ENCODE results near the gene KEAP1.

KEAP1 gene

GRCh38 chr19:10478476-10478875, 24.7 kb downstream of the KEAP1 start:
- Histone ChIP-seq H2BK12ac (ENCODE audit: low read length in 2 of 2) (no peak overlapping the region), H3K36me3 (ENCODE audit: control insufficient read depth in 1 of 2, insufficient read depth in 2 of 2, low read depth in 1 of 2, low read length in 2 of 2) (peaks cover 0 to 5% of the 10 kb centered on the region in 2 experiments), H3K23ac (ENCODE audit: low read length in 2 of 2) (no peak overlapping the region), H3K4ac (ENCODE audit: low read depth in 1 of 2, low read length in 2 of 2) (no peak overlapping the region), H2BK120ac (ENCODE audit: low read depth, low read length) (no peak overlapping the region), H3K27ac (ENCODE audit: low read length, poor library complexity, severe bottlenecking) (no peak overlapping the region), H2AFZ (ENCODE audit: low read depth, low read length) (no peak overlapping the region), H3K4me2 (ENCODE audit: low read length, poor library complexity, severe bottlenecking) (no peak overlapping the region), H3K18ac (ENCODE audit: low read depth in 1 of 2, low read length in 2 of 2) (no peak overlapping the region), H3K4me1 (ENCODE audit: control insufficient read depth, insufficient read depth, low read depth, low read length) (peaks cover 6% of the 10 kb centered on the region), H3K14ac (ENCODE audit: low read length in 2 of 2) (no peak overlapping the region), H3K4me3 (ENCODE audit: insufficient read depth in 1 of 2, low read depth in 1 of 2, low read length in 2 of 2) (peak overlapping the region in 1 of 2 experiments; percentile 70), H3K9me3 (ENCODE audit: control insufficient read depth, low read length) (no peaks in the 10 kb centered on the region), H3K27me3 (ENCODE audit: control insufficient read depth in 1 of 2, insufficient read depth in 1 of 2, low read length in 2 of 2) (no peaks in the 10 kb centered on the region), H2BK5ac (ENCODE audit: low read depth, low read length, poor library complexity, severe bottlenecking) (no peak overlapping the region), H3K9ac (ENCODE audit: low read length) (peak overlapping the region; percentile 82), H3K79me1 (replicated peaks; ENCODE audit: low read length, poor library complexity, severe bottlenecking) (no peaks in the 10 kb centered on the region), H4K91ac (ENCODE audit: low read length) (no peak overlapping the region), H4K8ac (ENCODE audit: low read length) (no peak overlapping the region), H2BK15ac (ENCODE audit: low read depth, poor library complexity, severe bottlenecking) (no peak overlapping the region), H2AK5ac (ENCODE audit: low read length, severe bottlenecking) (no peak overlapping the region)
- 31% methylated on average over 3 of the region's 5 CpGs for whole genome bisulfite sequencing
- no peak for DNase-seq

GRCh38 chr19:10474962-10475451, 28.1 kb downstream of the KEAP1 start:
- H3K18ac ChIP-seq (ENCODE audit: low read depth in 1 of 2, low read length in 2 of 2), result no peak overlapping the region
- H2BK12ac ChIP-seq (ENCODE audit: low read length in 2 of 2), result no peak overlapping the region
- H2BK5ac ChIP-seq (ENCODE audit: low read depth, low read length, poor library complexity, severe bottlenecking), result no peak overlapping the region
- H3K4me3 ChIP-seq (ENCODE audit: insufficient read depth in 1 of 2, low read depth in 1 of 2, low read length in 2 of 2), result no peak overlapping the region
- no peak for DNase-seq
- WGBS, result 76% methylated on average over 6 of the region's 6 CpGs
- H3K36me3 ChIP-seq (ENCODE audit: control insufficient read depth in 1 of 2, insufficient read depth in 2 of 2, low read depth in 1 of 2, low read length in 2 of 2), result no peaks in the 10 kb centered on the region
- no peak overlapping the region for H2BK15ac ChIP-seq (ENCODE audit: low read depth, poor library complexity, severe bottlenecking)
- no peak overlapping the region for H3K27ac ChIP-seq (ENCODE audit: low read length, poor library complexity, severe bottlenecking)
- no peak overlapping the region for H4K91ac ChIP-seq (ENCODE audit: low read length)
- H3K23ac ChIP-seq (ENCODE audit: low read length in 2 of 2), result no peak overlapping the region
- H3K9ac ChIP-seq (ENCODE audit: low read length), result no peak overlapping the region
- H2AFZ ChIP-seq (ENCODE audit: low read depth, low read length), result peak overlapping the region; percentile 11
- no peak overlapping the region for H2BK120ac ChIP-seq (ENCODE audit: low read depth, low read length)
- no peak overlapping the region for H3K4ac ChIP-seq (ENCODE audit: low read depth in 1 of 2, low read length in 2 of 2)
- no peaks in the 10 kb centered on the region for H3K27me3 ChIP-seq (ENCODE audit: control insufficient read depth in 1 of 2, insufficient read depth in 1 of 2, low read length in 2 of 2)
- H3K4me1 ChIP-seq (ENCODE audit: control insufficient read depth, insufficient read depth, low read depth, low read length), result peaks cover 6% of the 10 kb centered on the region
- H2AK5ac ChIP-seq (ENCODE audit: low read length, severe bottlenecking), result no peak overlapping the region
- H3K14ac ChIP-seq (ENCODE audit: low read length in 2 of 2), result no peak overlapping the region
- H3K4me2 ChIP-seq (ENCODE audit: low read length, poor library complexity, severe bottlenecking), result no peak overlapping the region
- H3K9me3 ChIP-seq (ENCODE audit: control insufficient read depth, low read length), result no peaks in the 10 kb centered on the region
- no peak overlapping the region for H4K8ac ChIP-seq (ENCODE audit: low read length)
- no peaks in the 10 kb centered on the region for H3K79me1 ChIP-seq (replicated peaks; ENCODE audit: low read length, poor library complexity, severe bottlenecking)

- H2AFZ ChIP-seq (ENCODE audit: low read depth, low read length), result no peak overlapping the region
- no peaks in the 10 kb centered on the region for H3K79me1 ChIP-seq (replicated peaks; ENCODE audit: low read length, poor library complexity, severe bottlenecking)
- H2BK15ac ChIP-seq (ENCODE audit: low read depth, poor library complexity, severe bottlenecking), result no peak overlapping the region
- no peak overlapping the region for H3K18ac ChIP-seq (ENCODE audit: low read depth in 1 of 2, low read length in 2 of 2)
- DNase-seq, result no peak
- no peak overlapping the region for H3K14ac ChIP-seq (ENCODE audit: low read length in 2 of 2)
- H3K9me3 ChIP-seq (ENCODE audit: control insufficient read depth, low read length), result no peaks in the 10 kb centered on the region
- H3K4me2 ChIP-seq (ENCODE audit: low read length, poor library complexity, severe bottlenecking), result no peak overlapping the region
- no peak overlapping the region for H4K8ac ChIP-seq (ENCODE audit: low read length)
- no peaks in the 10 kb centered on the region for H3K27me3 ChIP-seq (ENCODE audit: control insufficient read depth in 1 of 2, insufficient read depth in 1 of 2, low read length in 2 of 2)
- no peak overlapping the region for H2BK12ac ChIP-seq (ENCODE audit: low read length in 2 of 2)
- 91% methylated on average over 4 of the region's 5 CpGs for WGBS
- no peak overlapping the region for H2BK120ac ChIP-seq (ENCODE audit: low read depth, low read length)
- H3K27ac ChIP-seq (ENCODE audit: low read length, poor library complexity, severe bottlenecking), result no peak overlapping the region
- no peak overlapping the region for H3K4me3 ChIP-seq (ENCODE audit: insufficient read depth in 1 of 2, low read depth in 1 of 2, low read length in 2 of 2)
- no peaks in the 10 kb centered on the region for H3K36me3 ChIP-seq (ENCODE audit: control insufficient read depth in 1 of 2, insufficient read depth in 2 of 2, low read depth in 1 of 2, low read length in 2 of 2)
- no peak overlapping the region for H3K4ac ChIP-seq (ENCODE audit: low read depth in 1 of 2, low read length in 2 of 2)
- no peak overlapping the region for H2BK5ac ChIP-seq (ENCODE audit: low read depth, low read length, poor library complexity, severe bottlenecking)
- H2AK5ac ChIP-seq (ENCODE audit: low read length, severe bottlenecking), result no peak overlapping the region
- H3K9ac ChIP-seq (ENCODE audit: low read length), result no peak overlapping the region
- no peak overlapping the region for H3K23ac ChIP-seq (ENCODE audit: low read length in 2 of 2)
- no peak overlapping the region for H4K91ac ChIP-seq (ENCODE audit: low read length)
- no peaks in the 10 kb centered on the region for H3K4me1 ChIP-seq (ENCODE audit: control insufficient read depth, insufficient read depth, low read depth, low read length)
These were observed 30.0 kb downstream of the KEAP1 start for GRCh38 chr19:10473192-10473591.

GRCh38 chr19:10471909-10472308, 31.2 kb downstream of the KEAP1 start:
- no peak overlapping the region for H2AK5ac ChIP-seq (ENCODE audit: low read length, severe bottlenecking)

More at GRCh38 chr19:10471909-10472308, 31.2 kb downstream of the KEAP1 start:
- DNase-seq, result peak; percentile 48
- Histone ChIP-seq H4K8ac (ENCODE audit: low read length) (no peak overlapping the region), H3K27me3 (ENCODE audit: control insufficient read depth in 1 of 2, insufficient read depth in 1 of 2, low read length in 2 of 2) (no peaks in the 10 kb centered on the region), H3K23ac (ENCODE audit: low read length in 2 of 2) (no peak overlapping the region), H3K4me2 (ENCODE audit: low read length, poor library complexity, severe bottlenecking) (no peak overlapping the region), H2BK120ac (ENCODE audit: low read depth, low read length) (no peak overlapping the region), H3K4me3 (ENCODE audit: insufficient read depth in 1 of 2, low read depth in 1 of 2, low read length in 2 of 2) (no peak overlapping the region), H4K91ac (ENCODE audit: low read length) (no peak overlapping the region), H3K14ac (ENCODE audit: low read length in 2 of 2) (no peak overlapping the region), H3K36me3 (ENCODE audit: control insufficient read depth in 1 of 2, insufficient read depth in 2 of 2, low read depth in 1 of 2, low read length in 2 of 2) (peaks cover 4 to 6% of the 10 kb centered on the region in 2 experiments), H2BK12ac (ENCODE audit: low read length in 2 of 2) (no peak overlapping the region), H3K4ac (ENCODE audit: low read depth in 1 of 2, low read length in 2 of 2) (no peak overlapping the region), H2BK5ac (ENCODE audit: low read depth, low read length, poor library complexity, severe bottlenecking) (no peak overlapping the region), H3K9me3 (ENCODE audit: control insufficient read depth, low read length) (no peaks in the 10 kb centered on the region), H3K18ac (ENCODE audit: low read depth in 1 of 2, low read length in 2 of 2) (no peak overlapping the region), H3K9ac (ENCODE audit: low read length) (no peak overlapping the region), H2BK15ac (ENCODE audit: low read depth, poor library complexity, severe bottlenecking) (no peak overlapping the region), H3K27ac (ENCODE audit: low read length, poor library complexity, severe bottlenecking) (no peak overlapping the region), H3K4me1 (ENCODE audit: control insufficient read depth, insufficient read depth, low read depth, low read length) (no peaks in the 10 kb centered on the region), H2AFZ (ENCODE audit: low read depth, low read length) (no peak overlapping the region), H3K79me1 (replicated peaks; ENCODE audit: low read length, poor library complexity, severe bottlenecking) (no peaks in the 10 kb centered on the region)
- 78% methylated on average over 6 of the region's 6 CpGs for WGBS
